ENCODE results near the gene ARL14EPL. TPM values are rescaled to one million over a fixed set of nuclear protein-coding genes. Genes with fewer than 3 reads are reported as not detected.

The ARL14EPL gene
- polyA plus RNA-seq, 2 of the 4 experiments (the other 2 are of a cell fraction), result 0.05 to 0.21 TPM

DNA sequence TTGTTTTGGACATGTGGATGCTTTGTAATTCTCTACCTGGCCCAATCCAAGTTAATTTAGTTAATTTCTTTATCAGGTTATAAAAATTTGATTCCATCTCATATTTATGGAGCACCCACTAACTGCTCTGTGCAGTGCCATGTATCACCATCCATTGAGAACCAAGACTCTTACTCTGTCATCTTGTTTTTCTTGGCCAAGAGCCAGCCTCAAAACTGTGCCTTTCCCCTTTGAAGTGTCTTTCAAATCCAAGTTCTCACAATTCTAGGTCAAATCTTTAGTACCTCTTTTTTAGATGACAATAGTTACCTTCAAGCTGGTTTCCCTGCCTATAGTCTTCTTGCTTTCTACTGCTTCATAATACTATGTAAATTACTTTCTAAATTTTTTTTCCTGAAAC, 55.8 kb downstream of the ARL14EPL start:
- CTCF ChIA-PET, result no interaction called here
- Histone ChIP-seq H3K4me1 (peaks cover 9% of the 10 kb centered on the region; the same call in 2 of the 3 replicates), H3K4me3 (no peak overlapping the region), H3K9me3 (no peaks in the 10 kb centered on the region), H3K4me2 (no peak overlapping the region), H3K27ac (no peak overlapping the region)
- FAIRE-seq (no peak), DNase-seq (ENCODE audit: low read depth in 1 of 2, low spot score in 1 of 2) (no peak), ATAC-seq (no peak)
- POLR2A ChIA-PET, result no interaction called here
- TF ChIP-seq JUN (IDR thresholded peaks at IDR 0.05) (no peak), HOXA7 (CRISPR knock-in tag; IDR thresholded peaks at IDR 0.05) (no peak), FOSL2 (IDR thresholded peaks at IDR 0.05) (no peak), FOSL2 (CRISPR knock-in tag; IDR thresholded peaks at IDR 0.05) (no peak), CBX8 (IDR thresholded peaks at IDR 0.05) (no peak), MYC (IDR thresholded peaks at IDR 0.05; ENCODE audit: borderline replicate concordance, low read length) (no peak), RARB (CRISPR knock-in tag; IDR thresholded peaks at IDR 0.05) (no peak)

DNA sequence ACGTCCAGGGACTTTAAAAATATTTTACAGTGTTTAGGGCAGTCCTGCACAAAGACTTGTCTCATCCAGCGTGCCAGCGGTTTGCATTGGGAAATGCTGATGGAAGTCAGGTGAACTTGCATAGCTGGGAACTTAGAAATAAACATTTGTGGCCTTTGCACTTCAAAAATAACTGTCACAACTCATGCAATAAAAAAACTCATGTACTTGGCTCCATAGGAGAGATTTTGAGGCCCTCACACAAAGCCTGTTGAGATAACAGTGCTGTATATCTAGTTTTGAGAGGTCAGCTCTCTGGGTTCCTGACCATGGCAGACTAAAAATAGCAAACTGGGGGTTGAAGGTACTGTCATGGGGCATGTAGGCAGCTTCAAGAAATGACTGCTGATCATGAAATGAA, 58.0 kb downstream of the ARL14EPL start:
- FAIRE-seq (no peak), ATAC-seq (no peak)

DNA sequence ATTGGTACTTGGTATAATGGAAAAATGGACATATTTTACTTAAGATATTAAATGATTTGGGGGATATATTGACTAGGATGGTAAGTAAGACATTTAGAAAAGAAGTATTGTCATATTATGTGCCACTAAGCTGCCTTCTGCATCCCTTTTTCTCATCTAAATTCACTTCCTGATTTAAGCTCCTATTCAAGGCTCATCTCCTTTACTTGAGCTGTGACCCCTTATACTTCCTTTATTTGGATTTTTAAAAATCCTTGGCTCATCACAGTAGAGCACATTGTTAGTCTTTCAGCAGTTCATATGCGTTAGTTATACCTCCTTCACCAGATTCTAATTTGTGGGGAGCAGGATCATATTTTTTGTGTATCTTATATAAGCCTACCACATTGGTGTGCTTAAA, 59.1 kb downstream of the ARL14EPL start:
- no peak for FAIRE-seq
- TF ChIP-seq SREBF2 (IDR thresholded peaks at IDR 0.05), result no peak
- TF ChIP-seq TP53 (CRISPR knock-in tag; IDR thresholded peaks at IDR 0.05), result no peak
- TF ChIP-seq, protein P1, sequence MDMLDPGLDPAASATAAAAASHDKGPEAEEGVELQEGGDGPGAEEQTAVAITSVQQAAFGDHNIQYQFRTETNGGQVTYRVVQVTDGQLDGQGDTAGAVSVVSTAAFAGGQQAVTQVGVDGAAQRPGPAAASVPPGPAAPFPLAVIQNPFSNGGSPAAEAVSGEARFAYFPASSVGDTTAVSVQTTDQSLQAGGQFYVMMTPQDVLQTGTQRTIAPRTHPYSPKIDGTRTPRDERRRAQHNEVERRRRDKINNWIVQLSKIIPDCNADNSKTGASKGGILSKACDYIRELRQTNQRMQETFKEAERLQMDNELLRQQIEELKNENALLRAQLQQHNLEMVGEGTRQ (IDR thresholded peaks at IDR 0.05), result no peak
- no peak for TF ChIP-seq ZNF302 (CRISPR knock-in tag; IDR thresholded peaks at IDR 0.05)
- TF ChIP-seq FOXS1 (CRISPR knock-in tag; IDR thresholded peaks at IDR 0.05), result no peak
- TF ChIP-seq TFCP2L1 (CRISPR knock-in tag; IDR thresholded peaks at IDR 0.05), result no peak
- TF ChIP-seq KDM1A (IDR thresholded peaks at IDR 0.05; ENCODE audit: low read depth), result no peak
- no peak for TF ChIP-seq JUNB (IDR thresholded peaks at IDR 0.05)
- TF ChIP-seq GATA3 (IDR thresholded peaks at IDR 0.05; ENCODE audit: borderline replicate concordance), result no peak
- TF ChIP-seq HOXB13 (CRISPR knock-in tag; IDR thresholded peaks at IDR 0.05; ENCODE audit: low read depth), result no peak
- TF ChIP-seq, protein P2, sequence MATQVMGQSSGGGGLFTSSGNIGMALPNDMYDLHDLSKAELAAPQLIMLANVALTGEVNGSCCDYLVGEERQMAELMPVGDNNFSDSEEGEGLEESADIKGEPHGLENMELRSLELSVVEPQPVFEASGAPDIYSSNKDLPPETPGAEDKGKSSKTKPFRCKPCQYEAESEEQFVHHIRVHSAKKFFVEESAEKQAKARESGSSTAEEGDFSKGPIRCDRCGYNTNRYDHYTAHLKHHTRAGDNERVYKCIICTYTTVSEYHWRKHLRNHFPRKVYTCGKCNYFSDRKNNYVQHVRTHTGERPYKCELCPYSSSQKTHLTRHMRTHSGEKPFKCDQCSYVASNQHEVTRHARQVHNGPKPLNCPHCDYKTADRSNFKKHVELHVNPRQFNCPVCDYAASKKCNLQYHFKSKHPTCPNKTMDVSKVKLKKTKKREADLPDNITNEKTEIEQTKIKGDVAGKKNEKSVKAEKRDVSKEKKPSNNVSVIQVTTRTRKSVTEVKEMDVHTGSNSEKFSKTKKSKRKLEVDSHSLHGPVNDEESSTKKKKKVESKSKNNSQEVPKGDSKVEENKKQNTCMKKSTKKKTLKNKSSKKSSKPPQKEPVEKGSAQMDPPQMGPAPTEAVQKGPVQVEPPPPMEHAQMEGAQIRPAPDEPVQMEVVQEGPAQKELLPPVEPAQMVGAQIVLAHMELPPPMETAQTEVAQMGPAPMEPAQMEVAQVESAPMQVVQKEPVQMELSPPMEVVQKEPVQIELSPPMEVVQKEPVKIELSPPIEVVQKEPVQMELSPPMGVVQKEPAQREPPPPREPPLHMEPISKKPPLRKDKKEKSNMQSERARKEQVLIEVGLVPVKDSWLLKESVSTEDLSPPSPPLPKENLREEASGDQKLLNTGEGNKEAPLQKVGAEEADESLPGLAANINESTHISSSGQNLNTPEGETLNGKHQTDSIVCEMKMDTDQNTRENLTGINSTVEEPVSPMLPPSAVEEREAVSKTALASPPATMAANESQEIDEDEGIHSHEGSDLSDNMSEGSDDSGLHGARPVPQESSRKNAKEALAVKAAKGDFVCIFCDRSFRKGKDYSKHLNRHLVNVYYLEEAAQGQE (IDR thresholded peaks at IDR 0.05), result no peak
- TF ChIP-seq ESRRA (IDR thresholded peaks at IDR 0.05; ENCODE audit: borderline replicate concordance, low read length), result no peak
- TF ChIP-seq POLR2AphosphoS2 (conservative IDR thresholded peaks at IDR 0.05; ENCODE audit: low read length), result no peak
- no peak for TF ChIP-seq EHF (CRISPR knock-in tag; IDR thresholded peaks at IDR 0.05)
- no peak for TF ChIP-seq FOSB (CRISPR knock-in tag; IDR thresholded peaks at IDR 0.05)
- no peak for TF ChIP-seq NR3C1 (IDR thresholded peaks at IDR 0.05)
- TF ChIP-seq HOXB5 (CRISPR knock-in tag; IDR thresholded peaks at IDR 0.05), result no peak
- TF ChIP-seq FOSL2 (IDR thresholded peaks at IDR 0.05), result no peak
- TF ChIP-seq FOSL2 (CRISPR knock-in tag; IDR thresholded peaks at IDR 0.05), result no peak

More for the DNA sequence above, 58.0 kb downstream of the ARL14EPL start:
- no peak overlapping the region for H3K4me3 ChIP-seq
- ChIA-PET POLR2A (no interaction called here), CTCF (no interaction called here)
- DNase-seq (ENCODE audit: low read depth in 1 of 2, low spot score in 1 of 2), result no peak
- no peak overlapping the region for H3K27ac ChIP-seq
- 91% methylated on average over 3 of the region's 3 CpGs for WGBS (ENCODE audit: missing lambda C conversion rate)
- H3K9me3 ChIP-seq, result no peaks in the 10 kb centered on the region
- peaks cover 5% of the 10 kb centered on the region; the same call in 1 of the 3 replicates for H3K4me1 ChIP-seq
- H3K4me2 ChIP-seq, result no peak overlapping the region
- TF ChIP-seq, protein P2 (IDR thresholded peaks at IDR 0.05), result no peak
- TF ChIP-seq CHD2 (IDR thresholded peaks at IDR 0.05; ENCODE audit: low read length, partially characterized antibody) (no peak), RNF2 (IDR thresholded peaks at IDR 0.05; ENCODE audit: borderline replicate concordance, low read depth) (no peak), POLR2A (IDR thresholded peaks at IDR 0.05; ENCODE audit: low read length) (no peak), MYC (IDR thresholded peaks at IDR 0.05; ENCODE audit: borderline replicate concordance, low read length) (no peak), HEYL (CRISPR knock-in tag; IDR thresholded peaks at IDR 0.05) (no peak), SMC3 (IDR thresholded peaks at IDR 0.05) (no peak), JUN (IDR thresholded peaks at IDR 0.05) (no peak), ZSCAN20 (CRISPR knock-in tag; IDR thresholded peaks at IDR 0.05) (no peak), NFE2L2 (conservative IDR thresholded peaks at IDR 0.05; ENCODE audit: low read length) (no peak), NPAS2 (CRISPR knock-in tag; IDR thresholded peaks at IDR 0.05; ENCODE audit: borderline replicate concordance) (no peak), BHLHE40 (IDR thresholded peaks at IDR 0.05; ENCODE audit: low read depth, low read length) (no peak), TP53 (CRISPR knock-in tag; IDR thresholded peaks at IDR 0.05) (no peak)

More for the DNA sequence above, 59.1 kb downstream of the ARL14EPL start:
- Histone ChIP-seq H3K4me2 (no peak overlapping the region), H3K27ac (no peak overlapping the region), H3K4me1 (no peaks in the 10 kb centered on the region; the same call in 2 of the 3 replicates), H3K9me3 (no peaks in the 10 kb centered on the region), H3K4me3 (no peak overlapping the region)
- POLR2A ChIA-PET, result no interaction called here
- CTCF ChIA-PET, result no interaction called here
- DNase-seq (ENCODE audit: low read depth in 1 of 2, low spot score in 1 of 2) (no peak), ATAC-seq (no peak)
- 71% methylated on average over 1 of the region's 1 CpG for WGBS (ENCODE audit: missing lambda C conversion rate)

Data from A549 (cell line).